Measurements from ENCODE around the gene S1PR4.
"Not testable (repeated sequence)": the region's sequence is repeated elsewhere in the genome, so short reads cannot be mapped to it uniquely, and the experiment has no call there.

The S1PR4 gene

DNA sequence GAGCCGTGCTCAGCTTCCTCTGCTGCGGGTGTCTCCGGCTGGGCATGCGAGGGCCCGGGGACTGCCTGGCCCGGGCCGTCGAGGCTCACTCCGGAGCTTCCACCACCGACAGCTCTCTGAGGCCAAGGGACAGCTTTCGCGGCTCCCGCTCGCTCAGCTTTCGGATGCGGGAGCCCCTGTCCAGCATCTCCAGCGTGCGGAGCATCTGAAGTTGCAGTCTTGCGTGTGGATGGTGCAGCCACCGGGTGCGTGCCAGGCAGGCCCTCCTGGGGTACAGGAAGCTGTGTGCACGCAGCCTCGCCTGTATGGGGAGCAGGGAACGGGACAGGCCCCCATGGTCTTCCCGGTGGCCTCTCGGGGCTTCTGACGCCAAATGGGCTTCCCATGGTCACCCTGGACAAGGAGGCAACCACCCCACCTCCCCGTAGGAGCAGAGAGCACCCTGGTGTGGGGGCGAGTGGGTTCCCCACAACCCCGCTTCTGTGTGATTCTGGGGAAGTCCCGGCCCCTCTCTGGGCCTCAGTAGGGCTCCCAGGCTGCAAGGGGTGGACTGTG, 1.2 kb downstream of the S1PR4 start:
- peak; percentile 18 for DNase-seq

DNA sequence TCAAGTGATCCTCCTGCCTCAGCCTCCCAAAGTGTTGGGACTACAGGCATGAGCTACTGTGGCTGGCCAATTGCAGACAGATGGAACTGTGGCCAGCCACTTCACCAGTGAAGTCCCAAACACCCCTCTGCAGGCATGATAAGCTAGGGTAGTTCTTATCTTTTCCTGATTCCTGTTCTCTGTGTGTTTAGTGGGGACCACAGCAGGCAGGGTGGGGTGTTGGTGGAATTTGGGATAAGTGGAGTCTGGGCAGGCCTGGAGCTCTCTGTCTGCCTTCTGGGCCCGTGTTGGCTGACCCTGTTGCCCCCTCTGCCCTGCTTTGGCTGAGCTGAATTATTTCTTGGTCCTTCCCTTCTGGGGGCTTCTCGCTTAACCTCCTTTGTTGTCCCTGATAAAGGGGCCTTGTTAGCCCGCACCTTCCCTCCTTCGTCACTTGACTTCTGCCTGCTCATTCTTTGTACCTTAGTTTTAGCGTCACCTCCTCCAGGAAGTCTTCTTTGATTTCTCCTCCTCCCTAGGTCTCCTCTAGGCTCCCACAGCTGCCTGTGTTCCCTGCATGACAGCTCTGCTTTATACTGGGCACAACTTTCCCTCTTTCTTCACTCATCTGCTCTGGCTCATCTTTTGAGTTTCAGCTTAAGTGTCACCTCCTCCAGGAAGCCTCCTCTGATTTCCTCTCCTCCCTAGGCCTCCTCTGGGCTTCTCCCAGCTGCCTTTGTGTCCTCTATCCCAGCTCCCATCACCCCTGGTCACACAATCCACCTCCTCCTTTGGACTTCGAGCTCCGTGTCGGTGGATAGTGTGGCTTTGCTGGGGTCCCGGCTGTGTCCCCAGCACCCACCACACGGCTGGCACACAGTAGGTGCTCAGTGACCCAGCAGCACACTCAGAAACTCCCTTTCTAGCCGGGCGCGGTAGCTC, 5.4 kb downstream of the S1PR4 start:
- DNase-seq, result no peak

DNA sequence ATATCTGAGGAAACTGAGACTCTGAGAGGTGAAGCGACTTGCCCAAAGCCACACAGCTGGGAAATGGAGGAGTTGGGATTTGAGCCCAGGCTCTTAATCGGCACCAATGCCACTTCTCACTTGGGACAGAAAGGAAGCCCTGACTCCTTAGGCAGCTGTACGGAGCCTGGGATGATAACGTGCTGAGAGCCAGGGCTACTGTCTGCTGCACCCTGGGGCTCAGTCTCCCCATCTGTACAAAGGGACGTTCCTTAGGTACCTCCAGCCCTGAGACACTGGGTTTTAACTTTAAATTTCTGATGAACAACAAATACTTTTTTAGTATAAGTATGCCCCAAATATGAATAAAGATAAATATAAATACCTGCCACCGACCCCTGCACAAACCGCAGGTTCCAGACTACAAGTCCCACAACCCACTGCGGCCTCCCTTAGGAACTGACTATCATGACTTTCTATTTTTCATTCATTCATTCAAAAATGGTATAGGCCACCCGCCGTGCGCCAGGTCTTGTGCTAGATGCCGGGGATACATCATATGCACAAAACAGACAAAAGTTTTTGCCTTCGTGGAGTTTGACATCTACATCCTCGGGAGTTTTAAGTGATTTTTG, 6.4 kb downstream of the S1PR4 start:
- DNase-seq, result no peak

DNA sequence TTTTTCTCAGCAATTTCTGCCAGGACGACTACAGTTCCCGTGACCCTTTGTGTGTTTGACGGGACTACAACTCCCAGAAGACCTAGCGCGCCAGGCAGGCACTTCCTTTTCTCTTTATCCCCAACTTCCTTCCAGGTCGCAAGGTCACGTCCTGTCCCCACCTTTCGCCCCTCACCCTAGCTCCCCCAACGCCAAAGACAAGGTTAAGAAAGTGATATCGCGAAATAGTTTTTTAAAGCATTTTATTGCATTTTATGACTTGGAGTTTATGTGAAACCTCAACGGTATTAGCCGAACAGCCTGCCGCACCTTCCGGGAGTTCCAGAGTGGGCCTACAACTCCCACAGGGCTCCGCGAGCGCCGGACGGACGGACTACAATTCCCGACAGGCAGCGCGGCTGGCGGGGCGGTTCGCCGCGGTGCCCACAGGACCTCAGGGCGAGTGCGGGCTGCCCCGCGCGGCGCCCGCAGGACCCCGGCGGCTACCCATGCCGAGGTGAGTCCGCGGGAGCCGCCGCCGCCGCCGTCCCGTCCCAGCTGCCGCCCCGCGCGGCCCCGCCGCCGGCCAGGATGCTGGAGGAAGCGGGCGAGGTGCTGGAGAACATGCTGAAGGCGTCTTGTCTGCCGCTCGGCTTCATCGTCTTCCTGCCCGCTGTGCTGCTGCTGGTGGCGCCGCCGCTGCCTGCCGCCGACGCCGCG, 7.0 kb downstream of the S1PR4 start, which contains the start of gene NCLN:
Gene NCLN, plus strand, starts transcription at position 470 of the 699 bp plus-strand sequence. Its CDS starts 101 bp downstream, at position 571.
- DNase-seq, result peak; percentile 94

DNA sequence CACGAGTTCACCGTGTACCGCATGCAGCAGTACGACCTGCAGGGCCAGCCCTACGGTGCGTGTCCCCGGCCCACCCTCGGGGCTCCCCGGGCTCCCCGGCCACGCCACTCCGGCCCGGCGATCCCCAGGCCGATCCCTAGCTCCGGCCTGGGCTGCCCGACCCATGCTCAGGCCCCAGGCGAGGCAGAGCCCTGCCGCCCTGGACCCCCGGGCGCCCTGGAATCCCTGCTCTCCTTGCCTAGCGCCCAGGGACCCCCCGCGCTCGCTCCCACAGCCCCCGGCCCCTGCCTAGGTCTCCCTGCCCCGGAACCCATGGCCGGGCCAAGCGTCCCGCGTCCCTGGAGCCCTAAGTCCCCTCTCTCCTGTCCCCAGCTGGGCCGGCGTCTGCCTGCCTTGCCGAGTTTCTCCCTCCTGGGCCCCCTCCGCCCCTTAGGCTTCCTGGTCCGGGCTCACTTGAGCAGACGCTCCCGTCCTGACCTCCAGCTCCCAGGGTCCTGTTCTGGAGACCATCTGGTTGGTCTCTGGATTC, 7.7 kb downstream of the S1PR4 start:
- peak; percentile 15 for DNase-seq

DNA sequence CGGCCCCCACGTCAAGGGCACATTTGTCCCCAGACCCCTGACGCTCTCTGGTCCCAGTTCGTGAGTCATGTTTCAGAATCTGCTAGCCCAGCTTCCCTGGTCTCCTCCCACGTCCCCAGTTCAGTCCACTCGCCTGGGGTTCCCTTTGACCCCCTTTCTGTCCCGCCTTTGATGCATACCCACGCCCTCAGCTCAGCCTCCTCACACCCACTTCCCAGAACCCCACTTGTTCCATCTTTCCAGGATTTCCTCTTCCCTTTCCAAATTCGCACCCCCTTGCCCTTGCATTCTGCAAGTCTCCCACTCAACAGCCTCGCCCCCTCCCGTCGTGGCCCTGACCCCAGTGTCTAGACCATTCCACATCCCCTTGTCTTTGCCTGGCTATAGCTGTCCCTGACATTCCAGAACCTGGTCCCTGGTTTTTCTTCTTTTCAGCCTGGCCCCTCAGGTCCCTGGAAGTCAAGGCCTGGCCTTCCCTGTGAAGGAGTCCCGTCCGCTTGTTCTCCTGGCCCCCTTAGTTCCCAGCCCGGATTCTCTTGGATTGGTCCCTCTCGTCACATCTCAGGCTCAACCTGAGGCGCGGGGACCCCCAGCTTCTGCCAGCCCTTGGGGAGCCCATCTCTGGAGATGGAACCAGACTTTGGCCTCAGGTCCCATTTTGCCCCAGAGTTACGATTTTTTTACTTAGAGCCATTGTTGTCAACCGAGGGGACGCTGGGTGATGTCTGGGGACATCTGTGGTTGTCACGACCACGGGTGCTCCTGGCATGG, 8.5 kb downstream of the S1PR4 start:
- peak; percentile 30 for DNase-seq

DNA sequence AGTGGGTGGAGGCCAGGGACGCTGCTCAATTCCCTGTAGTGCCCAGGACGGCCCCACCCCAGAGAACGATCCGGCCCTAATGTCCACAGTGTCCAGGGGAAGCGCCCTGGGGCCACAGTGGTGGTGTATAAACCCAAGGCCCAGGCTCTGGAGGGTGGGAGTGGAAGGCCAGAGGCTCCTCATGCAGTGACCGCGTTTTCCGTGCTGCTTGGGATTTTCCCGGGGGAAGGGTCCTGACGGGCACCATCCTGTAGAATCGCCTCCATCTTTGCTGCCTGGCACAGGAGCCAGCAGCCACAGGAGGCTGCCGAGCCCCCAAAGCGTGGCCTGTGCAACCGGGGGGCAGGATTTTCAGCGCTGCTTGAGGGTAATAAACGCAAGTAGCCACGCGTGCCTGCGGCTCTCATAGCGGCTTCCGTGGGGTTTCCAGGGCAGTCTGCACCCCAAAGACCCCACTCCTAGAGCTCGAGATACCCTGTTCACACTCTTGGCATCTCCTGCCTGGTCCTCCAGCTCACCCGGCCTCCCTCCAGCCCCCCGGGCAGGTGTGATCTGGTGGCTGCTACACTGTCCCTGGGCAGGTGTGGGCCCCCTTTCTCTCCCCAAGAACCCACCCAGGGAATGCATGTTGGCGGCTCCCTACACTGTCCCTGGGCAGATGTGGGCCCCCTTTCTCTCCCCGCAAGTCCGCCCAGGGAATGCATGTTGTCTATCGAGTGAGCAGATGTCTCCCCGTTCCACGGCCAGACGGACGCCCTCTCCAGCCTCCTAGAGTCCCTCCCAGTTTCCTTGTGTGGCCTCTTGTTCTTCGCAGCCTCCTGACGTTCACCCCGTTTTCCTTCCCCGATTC, 9.3 kb downstream of the S1PR4 start:
- no peak for DNase-seq

DNA sequence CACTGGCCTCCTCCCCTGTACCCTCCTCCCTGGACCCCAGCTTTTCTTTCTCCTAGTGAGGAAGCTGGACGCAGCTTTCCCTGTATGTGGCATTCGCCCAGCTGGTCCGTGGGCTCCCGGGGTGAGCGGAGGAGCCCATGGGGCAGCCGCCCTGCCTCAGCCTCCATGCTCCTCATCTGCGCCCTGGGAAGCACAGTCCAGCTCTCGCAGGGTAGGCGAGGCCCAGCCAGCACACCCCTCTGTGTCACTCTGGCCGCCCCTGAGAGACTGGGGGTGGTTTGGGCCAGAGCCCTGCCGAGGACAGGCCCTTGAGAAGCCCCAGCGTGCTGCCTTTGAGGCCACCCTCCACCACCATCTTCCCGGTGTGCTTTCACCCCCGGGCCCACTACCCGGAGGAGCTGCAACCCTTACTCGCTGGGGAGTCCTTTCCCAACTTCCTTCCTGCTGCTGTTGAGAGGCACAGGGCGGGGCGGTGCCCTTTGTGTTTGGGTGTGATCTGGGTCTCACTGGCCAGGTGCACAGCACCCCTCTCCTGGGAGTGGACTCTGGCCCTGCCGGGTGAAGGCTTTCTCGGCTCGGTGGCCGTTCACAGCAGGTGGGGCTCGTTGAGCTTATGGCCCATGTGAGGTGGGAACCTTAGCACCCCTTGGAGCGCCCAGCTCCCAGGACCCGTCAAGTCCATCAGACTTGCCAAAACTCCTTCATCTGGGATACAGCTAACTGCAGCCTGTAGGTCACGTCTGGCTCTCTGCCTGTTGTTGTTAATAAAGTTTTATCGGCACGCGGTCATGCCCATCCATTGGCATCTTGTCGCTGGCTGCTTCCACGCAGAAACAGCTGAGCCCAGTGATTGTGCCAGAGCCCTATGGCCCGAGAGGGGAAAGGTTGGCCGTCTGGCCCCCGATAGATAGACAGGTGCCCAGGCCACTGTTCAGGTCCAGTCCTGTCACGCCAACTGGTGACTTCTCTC, 10.3 kb downstream of the S1PR4 start:
- no peak for DNase-seq

DNA sequence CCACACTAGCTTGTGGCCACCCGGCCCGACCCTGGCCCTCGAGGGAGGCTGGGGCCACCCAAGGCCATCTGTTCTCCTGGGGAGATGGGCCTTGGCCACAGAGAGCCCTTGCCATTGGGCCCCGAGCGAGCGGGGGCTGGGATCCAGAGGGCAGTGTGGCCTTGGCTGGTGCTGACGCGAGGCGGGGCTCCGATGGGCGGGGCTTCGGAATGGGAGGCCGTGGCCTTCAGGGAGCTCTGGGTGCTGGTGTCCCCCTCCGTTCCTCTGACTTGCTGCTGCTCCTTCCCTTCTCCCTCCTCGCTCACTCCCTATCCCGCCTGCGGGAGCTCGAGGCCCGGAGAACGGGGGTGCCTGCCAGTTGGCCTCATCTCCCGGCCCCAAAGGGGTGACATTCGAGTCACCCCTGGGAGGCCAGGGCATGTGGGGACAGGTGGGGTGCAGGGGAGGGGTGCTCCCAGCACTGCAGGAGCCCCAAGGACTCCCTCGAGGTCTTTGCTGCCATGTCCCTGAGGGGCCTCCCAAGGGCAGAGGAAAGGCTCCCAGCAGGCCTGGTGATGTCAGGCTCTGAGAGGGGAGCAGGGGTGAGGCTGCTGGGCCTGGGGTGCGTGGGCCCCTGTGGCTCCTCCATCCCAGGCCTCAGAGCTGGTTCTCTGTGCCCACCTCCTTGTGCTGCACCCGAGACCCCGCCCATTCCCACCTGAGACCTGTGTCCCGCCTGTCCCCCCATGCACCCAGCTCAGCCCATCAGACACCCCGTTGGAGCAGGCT, 11.3 kb downstream of the S1PR4 start:
- DNase-seq, result no peak

DNA sequence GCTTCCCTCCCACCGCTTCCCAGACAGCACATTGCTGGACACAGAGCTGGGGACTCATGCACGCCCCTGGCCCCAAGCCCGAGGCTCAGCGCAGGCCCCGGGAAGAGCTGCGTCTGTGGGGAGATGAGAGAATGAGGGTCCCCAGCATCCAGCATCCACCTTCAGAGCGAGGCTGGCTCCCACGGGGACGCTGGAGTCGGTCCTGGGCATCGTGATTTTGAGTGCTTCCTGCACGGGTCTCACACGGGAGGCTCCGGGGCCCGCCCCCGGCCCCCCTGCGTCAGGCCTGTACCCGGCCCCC, 11.9 kb downstream of the S1PR4 start:
- DNase-seq, result no peak

DNA sequence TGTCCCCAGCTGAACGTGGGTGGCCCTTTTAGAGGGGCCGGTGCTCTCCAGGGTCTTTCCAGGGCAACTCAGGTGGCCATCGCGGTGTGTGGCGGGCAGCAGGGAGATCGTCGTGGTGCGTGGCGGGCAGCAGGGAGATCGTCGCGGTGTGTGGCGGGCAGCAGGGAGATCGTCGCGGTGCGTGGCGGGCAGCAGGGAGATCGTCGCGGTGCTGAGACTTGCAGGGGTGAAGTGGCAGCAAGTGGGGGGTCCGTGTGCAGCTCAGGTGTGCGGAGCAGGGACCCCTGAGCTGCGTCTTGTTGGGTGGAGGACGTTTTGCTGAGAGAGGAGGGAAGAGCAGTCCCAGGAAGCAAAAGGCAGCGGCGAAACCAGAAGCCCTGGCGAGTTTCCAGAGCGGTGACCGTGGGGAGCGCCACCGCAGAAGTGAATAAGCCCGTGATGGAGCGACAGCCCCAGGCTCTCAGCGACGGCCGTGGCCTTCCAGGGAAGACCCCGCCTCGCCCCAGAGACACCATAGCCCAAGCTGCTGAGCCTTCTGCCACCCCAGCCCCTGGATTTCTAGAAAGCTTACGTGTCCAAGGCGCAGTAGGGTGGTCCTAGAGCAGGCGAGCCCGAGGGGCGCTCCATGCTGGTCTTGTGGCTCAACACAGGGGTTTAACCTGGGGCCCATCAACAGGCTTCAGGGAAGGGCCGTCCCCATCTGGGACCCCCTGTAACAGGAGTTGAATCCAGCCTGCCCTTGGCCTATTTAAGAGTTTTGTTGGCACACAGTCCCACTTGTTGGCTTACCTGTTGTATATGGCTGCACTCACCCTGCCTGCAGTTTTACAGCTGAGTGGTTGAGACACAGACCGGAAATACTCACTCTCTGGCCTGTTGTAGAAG, 12.6 kb downstream of the S1PR4 start:
- no peak for DNase-seq

DNA sequence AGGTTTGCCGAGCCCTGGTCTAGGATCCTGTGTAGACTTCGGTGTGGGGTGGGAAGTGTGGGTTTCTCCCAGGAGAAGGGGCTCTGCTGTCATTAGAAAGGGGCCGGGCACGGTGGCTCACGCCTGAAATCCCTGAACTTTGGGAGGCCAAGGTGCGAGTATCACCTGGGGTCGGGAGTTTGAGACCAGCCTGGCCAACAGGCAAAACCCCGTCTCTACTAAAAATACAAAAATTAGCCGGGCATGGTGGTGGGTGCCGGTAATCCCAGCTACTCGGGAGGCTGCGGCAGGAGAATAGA, 13.2 kb downstream of the S1PR4 start:
- not testable (repeated sequence) for DNase-seq

DNA sequence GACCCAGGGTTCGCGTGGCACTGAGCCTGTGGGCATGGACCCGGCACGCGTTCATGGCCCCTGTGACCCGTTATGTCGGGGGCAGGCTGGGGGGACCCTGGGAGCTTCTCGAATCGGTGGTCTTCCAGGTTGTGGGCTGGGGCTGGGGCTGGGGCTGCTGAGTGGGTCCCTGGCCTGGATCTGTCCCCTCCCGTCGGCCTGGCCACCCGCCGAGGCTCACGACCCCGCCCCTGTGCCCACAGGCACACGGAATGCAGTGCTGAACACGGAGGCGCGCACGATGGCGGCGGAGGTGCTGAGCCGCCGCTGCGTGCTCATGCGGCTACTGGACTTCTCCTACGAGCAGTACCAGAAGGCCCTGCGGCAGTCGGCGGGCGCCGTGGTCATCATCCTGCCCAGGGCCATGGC, 13.7 kb downstream of the S1PR4 start:
- no peak for DNase-seq

DNA sequence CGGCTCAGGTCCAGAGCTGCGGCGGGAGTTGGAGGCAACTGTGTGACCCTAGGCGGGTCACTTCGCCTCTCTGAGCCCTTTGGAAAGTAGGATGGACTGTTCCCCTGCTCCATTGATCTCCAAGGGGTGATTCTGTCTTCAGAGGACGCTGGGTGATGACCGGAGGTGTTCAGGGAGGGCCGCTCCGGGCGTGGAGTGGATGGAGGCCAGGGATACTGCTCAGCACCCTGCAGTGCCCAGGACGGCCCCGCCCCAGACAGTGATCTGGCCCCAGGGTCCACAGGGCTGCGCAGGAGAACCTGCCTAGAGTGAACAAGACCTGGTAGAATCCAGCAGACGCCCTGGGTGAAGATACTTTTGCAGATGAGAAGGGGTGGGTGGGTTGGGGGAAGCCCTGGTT, 14.1 kb downstream of the S1PR4 start:
- DNase-seq, result no peak

DNA sequence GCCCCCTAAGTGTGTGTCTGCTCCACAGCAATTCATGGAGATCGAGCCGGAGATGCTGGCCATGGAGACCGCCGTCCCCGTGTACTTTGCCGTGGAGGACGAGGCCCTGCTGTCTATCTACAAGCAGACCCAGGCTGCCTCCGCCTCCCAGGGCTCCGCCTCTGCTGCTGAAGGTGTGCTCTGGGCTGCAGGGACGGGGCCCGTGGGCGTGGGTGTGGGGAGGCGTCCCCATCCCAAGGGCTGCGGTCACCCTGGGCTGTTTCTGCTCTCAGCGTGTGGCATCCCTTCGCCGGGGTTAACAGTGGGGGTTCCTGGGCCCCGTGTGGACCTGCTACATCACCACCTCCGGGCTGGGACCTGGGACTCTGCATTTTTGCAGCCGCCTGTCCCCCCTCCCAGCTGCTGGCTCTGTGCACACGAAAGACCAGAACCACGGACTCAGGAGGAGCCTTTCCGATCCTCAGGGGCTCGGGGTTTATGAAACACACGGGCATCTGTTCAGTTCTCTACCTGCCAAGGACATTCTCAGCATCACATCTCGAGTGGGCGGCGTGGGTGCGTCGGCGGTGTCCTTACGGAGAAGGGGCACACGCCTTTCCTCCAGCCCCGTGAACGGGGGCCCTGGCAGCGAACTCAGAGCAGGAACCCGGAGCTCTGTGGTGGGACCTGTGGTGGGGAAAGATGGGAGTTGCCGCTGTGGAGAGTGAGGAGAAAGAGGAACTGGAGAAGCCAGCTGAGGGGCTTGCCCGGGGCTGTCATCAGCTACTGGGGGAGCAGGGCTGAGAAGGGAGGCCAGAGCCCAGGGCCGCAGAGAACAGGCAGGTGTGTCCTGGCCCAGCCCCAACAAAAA, 14.9 kb downstream of the S1PR4 start:
- DNase-seq, result peak; percentile 57

DNA sequence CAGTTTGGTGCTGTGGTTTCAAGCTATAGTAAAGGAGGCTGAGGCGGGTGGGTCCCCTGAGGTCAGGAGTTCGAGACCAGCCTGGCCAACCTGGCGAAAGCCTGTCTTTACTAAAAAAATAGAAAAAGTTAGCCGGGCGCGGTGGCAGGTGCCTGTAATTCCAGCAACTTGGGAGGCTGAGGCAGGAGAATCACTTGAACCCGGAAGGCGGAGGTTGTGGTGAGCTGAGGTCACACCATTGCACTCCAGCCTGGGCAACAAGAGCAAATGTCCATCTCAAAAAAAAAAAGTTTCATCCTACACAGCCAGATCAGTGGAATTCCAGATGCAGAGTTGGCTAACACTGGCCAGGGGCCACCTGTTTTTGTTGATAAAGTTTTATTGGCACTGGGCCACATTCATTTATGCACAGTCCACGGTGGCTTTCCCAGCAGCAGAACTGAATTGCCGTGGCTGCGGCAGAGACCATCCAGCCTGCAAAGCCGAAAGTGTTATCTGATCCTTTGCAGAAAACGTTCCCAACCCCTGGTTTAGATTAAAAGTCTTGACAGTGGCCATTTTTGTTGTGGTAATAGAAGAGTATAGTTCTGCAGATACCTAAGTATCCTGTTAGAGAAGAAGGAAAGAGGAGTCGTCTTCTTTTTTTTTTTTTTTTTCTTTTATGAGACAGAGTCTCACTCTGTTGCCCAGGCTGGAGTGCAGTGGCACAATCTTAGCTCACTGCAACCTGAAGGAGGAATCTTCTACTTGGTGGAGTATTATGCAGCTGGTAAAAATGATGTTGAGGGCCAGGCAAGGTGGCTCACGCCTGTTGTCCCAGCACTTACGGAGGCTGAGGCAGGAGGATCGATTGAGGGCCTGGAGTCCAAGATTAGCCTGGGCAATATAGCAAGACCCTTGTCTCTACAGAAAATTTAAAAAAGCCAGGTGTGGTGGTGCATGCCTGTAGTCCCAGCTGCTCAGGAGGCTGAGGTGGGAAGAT, 15.8 kb downstream of the S1PR4 start:
- DNase-seq, result no peak

Data from inflammatory macrophage treated with lipopolysaccharide for 4 hours (primary cell).